Right lobe of liver (tissue), 6 donors: ENCODE results near the gene HOXD1. TPM values are rescaled to one million over a fixed set of nuclear protein-coding genes. Genes with fewer than 3 reads are reported as not detected.

Experiments
- ATAC-seq, 4 donors: fragments of 200-7000 bp; cut with Tn5 transposase; one replicate each; pipeline ENCODE4 v1.9.1; 2020; ENCODE audit warnings: mild to moderate bottlenecking in 4 of 4, moderate library complexity in 4 of 4
- DNase-seq, 3 donors: peaks; one replicate each; pipeline ENCODE4 v3.0.0-alpha.2; 2020
- H3K27ac ChIP-seq, 3 donors: fragments of 200-600 bp; one replicate each; pipeline ENCODE4 v1.8.0; 2022
- H3K27me3 ChIP-seq, 2 donors: fragments of 200-600 bp; one replicate each; pipeline ENCODE4 v1.8.0; 2022
- H3K36me3 ChIP-seq, 4 donors: fragments of 200-600 bp; sonication (generic) in 1 of 4; one replicate each; pipeline versions ENCODE4 v1.5.1 to v1.8.0; 2017 to 2022; ENCODE audit warnings: control low read depth in 1 of 4
- H3K4me1 ChIP-seq, 4 donors: fragments of 200-600 bp; sonication (generic) in 1 of 4; one replicate each; pipeline versions ENCODE4 v1.5.1 to v1.8.0; 2017 to 2022; ENCODE audit warnings: control low read depth in 1 of 4
- H3K4me3 ChIP-seq, 3 donors: fragments of 200-600 bp; one replicate each; pipeline ENCODE4 v1.8.0; 2022
- H3K9me3 ChIP-seq, 4 donors: fragments of 200-600 bp; sonication (generic) in 1 of 4; one replicate each; pipeline versions ENCODE4 v1.5.1 to v1.8.0; 2017 to 2022; ENCODE audit warnings: control low read depth in 1 of 4
- CTCF ChIP-seq, 4 donors: fragments of 200-600 bp in 3 of 4; fragments of 450-650 bp in 1 of 4; IDR thresholded peaks; one replicate each; pipeline versions ENCODE4 v1.5.1 to v1.8.0; 2016 to 2022; ENCODE audit warnings: antibody characterized with exemption in 4 of 4, mild to moderate bottlenecking in 2 of 4
- POLR2A ChIP-seq: fragments of 450-650 bp; IDR thresholded peaks from one replicate; pipeline ENCODE4 v1.6.1; 2017; ENCODE audit warnings: antibody characterized with exemption, mild to moderate bottlenecking
- WGBS: methylation state at CpG from one replicate; pipeline ENCODE4 v1.1.6; 2018; ENCODE audit warnings: low coverage, low lambda C conversion rate; ENCODE audit not compliant: insufficient coverage; ENCODE audit errors: missing lambda C conversion rate; 5-methylcytosine and 5-hydroxymethylcytosine counted together
- intact Hi-C, 2 donors: fragments of 100-400 bp; cut with DNase I; formaldehyde crosslinking; loops; one replicate each; pipeline versions ENCODE4 v1.11.2 to v1.14.1; 2022
- total RNA-seq, 6 experiments: library from RNA; depleted of rRNA in 2 of 6; stranded (reverse); fragments of >200 nt in 2 of 6; fragmentation: NEBNext Ultra II Directional in 3 of 6; extraction: Animal tissue kit (Norgen Biotek cat#: 25700) in 3 of 6; gene quantifications; one replicate each; pipeline versions ENCODE4 v1.1.0 to v1.2.4, GENCODE V29; 2016 to 2023
- donor health status: DM: no; HTN: yes; CAD: no.
- donor health status: DM: no; HTN: no; CAD: no.
- donor health status: DM: no; HTN: no; CAD: no.
- donor health status: DM: no; HTN: yes; CAD: no.
- donor health status: DM: no; HTN: yes; CAD: no.

HOXD1 gene
- total RNA-seq, 6 experiments from 2014 or later = not detected

- Histone ChIP-seq H3K9me3 (no peaks in the 10 kb centered on the region), H3K4me1 (no peaks in the 10 kb centered on the region), H3K4me3 (no peak overlapping the region), H3K36me3 (no peaks in the 10 kb centered on the region), H3K27me3 (peaks cover 29 to 57% of the 10 kb centered on the region in 2 donors), H3K27ac (no peak overlapping the region)
- 29% methylated on average over 2 of the region's 2 CpGs for WGBS
- DNase-seq (no peak), ATAC-seq (no peak)
- TF ChIP-seq POLR2A (no peak), CTCF (IDR thresholded peaks at IDR 0.05) (no peak)
- intact Hi-C loops = no loop called here
Measured at GRCh38 chr2:176169711-176170110, 18.8 kb upstream of the HOXD1 start.

DNA sequence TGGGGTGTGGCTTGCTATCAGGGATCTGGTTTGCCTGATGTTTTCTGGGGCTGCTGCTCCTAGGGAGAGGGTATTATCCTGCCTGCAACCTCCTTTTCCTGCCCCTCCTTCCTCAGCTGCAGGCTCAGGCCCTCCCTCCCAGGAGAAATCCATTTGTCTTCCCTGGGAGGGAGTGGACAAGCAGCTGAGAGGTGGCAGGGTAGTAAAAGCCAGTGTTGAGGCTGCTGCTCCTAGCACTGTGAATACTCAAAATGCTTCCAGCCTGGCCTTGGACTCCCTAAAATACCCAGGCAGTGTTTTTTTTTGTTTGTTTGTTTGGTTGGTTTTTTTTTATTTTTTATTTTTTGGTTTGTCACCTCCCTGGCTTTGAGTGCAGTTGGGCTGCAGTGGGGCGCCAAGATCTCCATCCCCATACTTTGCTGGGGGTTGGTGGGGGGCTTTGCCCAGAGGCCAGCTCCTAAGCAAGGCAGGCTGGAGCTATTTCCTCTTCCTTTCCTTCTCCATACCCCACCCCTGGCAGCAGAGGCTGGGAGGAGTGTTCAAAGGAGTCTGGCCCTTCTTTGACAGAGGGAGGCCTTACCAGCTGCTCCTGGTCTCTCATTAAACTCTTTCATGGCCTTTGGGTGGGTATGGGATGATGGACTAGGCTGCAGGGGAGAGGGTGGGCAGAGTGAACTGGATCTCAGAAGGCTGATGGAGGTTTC, 17.7 kb upstream of the HOXD1 start:
- DNase-seq = no peak
- Histone ChIP-seq H3K9me3 (no peaks in the 10 kb centered on the region), H3K4me3 (no peak overlapping the region), H3K4me1 (no peaks in the 10 kb centered on the region), H3K36me3 (no peaks in the 10 kb centered on the region), H3K27ac (no peak overlapping the region), H3K27me3 (peaks cover 21 to 53% of the 10 kb centered on the region in 2 donors)
- no peak for ATAC-seq
- 67% methylated on average over 1 of the region's 1 CpG for WGBS
- intact Hi-C loops = no loop called here
- no peak for TF ChIP-seq POLR2A
- TF ChIP-seq CTCF (IDR thresholded peaks at IDR 0.05) = no peak

DNA sequence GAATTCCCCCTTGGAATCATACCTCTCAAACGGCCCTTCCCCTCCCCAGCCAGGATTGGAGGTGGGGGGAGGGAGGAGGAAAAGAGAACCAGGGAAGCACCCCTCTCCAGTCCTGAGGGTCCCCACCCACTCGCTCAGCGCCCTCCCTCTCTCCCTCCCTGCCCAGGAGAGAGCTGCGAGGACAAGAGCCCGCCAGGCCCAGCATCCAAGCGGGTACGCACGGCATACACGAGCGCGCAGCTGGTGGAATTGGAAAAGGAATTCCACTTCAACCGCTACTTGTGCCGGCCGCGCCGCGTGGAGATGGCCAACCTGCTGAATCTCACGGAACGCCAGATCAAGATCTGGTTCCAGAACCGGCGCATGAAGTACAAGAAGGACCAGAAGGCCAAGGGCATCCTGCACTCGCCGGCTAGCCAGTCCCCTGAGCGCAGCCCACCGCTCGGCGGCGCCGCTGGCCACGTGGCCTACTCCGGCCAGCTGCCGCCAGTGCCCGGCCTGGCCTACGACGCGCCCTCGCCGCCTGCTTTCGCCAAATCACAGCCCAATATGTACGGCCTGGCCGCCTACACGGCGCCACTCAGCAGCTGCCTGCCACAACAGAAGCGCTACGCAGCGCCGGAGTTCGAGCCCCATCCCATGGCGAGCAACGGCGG, 17.0 kb upstream of the HOXD1 start:
- TF ChIP-seq CTCF (IDR thresholded peaks at IDR 0.05) (no peak), POLR2A (no peak)
- no peak for ATAC-seq
- no peaks in the 10 kb centered on the region for H3K9me3 ChIP-seq
- H3K4me1 ChIP-seq = no peaks in the 10 kb centered on the region
- H3K27me3 ChIP-seq = peaks cover 20 to 55% of the 10 kb centered on the region in 2 donors
- no peak for DNase-seq
- H3K4me3 ChIP-seq = no peak overlapping the region
- H3K27ac ChIP-seq = no peak overlapping the region
- intact Hi-C loops = no loop called here
- H3K36me3 ChIP-seq = no peaks in the 10 kb centered on the region
- 27% methylated on average over 21 of the region's 51 CpGs for WGBS

DNA sequence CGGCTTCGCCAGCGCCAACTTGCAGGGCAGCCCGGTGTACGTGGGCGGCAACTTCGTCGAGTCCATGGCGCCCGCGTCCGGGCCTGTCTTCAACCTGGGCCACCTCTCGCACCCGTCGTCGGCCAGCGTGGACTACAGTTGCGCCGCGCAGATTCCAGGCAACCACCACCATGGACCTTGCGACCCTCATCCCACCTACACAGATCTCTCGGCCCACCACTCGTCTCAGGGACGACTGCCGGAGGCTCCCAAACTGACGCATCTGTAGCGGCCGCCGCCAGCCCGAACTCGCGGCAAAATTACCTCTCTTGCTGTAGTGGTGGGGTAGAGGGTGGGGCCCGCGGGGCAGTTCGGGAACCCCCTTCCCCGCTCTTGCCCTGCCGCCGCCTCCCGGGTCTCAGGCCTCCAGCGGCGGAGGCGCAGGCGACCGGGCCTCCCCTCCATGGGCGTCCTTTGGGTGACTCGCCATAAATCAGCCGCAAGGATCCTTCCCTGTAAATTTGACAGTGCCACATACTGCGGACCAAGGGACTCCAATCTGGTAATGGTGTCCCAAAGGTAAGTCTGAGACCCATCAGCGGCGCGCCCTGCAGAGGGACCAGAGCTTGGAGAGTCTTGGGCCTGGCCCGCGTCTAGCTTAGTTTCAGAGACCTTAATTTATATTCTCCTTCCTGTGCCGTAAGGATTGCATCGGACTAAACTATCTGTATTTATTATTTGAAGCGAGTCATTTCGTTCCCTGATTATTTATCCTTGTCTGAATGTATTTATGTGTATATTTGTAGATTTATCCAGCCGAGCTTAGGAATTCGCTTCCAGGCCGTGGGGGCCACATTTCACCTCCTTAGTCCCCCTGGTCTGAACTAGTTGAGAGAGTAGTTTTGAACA, 16.2 kb upstream of the HOXD1 start:
- ATAC-seq = no peak
- intact Hi-C loops = no loop called here
- WGBS = 10% methylated on average over 34 of the region's 60 CpGs

More for the DNA sequence above, 16.2 kb upstream of the HOXD1 start:
- Histone ChIP-seq H3K9me3 (no peaks in the 10 kb centered on the region), H3K4me1 (no peaks in the 10 kb centered on the region), H3K27me3 (peaks cover 20 to 57% of the 10 kb centered on the region in 2 donors), H3K4me3 (no peak overlapping the region), H3K36me3 (no peaks in the 10 kb centered on the region), H3K27ac (no peak overlapping the region)
- TF ChIP-seq CTCF (IDR thresholded peaks at IDR 0.05) = no peak
- TF ChIP-seq POLR2A = no peak
- DNase-seq = no peak
